ENCODE data around the gene INTS6. TPM values are rescaled to one million over a fixed set of nuclear protein-coding genes. Genes with fewer than 3 reads are reported as not detected.
"Not testable (repeated sequence)": the region's sequence is repeated elsewhere in the genome, so short reads cannot be mapped to it uniquely, and the experiment has no call there.

INTS6 gene
- polyA plus RNA-seq, 1 donor: 18.9 TPM

DNA sequence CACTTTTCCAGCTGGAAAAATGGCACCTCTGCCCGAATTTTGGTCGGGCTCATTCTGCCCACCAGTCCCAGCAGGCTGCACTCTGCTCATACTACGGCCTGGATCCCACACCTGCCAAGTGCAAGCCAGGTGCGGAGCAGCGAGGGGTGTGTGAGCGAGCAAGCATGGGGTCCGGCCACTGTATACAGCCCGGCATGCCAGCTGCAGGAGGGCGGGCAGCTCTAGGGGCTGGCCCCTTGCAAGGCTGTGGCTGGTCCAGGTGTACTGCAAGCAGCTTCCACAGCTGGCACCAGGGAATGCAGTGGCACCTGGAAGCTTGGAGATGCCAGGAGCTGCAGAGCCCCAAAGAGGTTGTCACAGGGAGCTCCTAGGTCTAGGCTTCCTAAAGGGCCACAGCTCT, 2.7 kb upstream of the INTS6 start:
- DNase-seq (ENCODE audit: low read depth): no peak

DNA sequence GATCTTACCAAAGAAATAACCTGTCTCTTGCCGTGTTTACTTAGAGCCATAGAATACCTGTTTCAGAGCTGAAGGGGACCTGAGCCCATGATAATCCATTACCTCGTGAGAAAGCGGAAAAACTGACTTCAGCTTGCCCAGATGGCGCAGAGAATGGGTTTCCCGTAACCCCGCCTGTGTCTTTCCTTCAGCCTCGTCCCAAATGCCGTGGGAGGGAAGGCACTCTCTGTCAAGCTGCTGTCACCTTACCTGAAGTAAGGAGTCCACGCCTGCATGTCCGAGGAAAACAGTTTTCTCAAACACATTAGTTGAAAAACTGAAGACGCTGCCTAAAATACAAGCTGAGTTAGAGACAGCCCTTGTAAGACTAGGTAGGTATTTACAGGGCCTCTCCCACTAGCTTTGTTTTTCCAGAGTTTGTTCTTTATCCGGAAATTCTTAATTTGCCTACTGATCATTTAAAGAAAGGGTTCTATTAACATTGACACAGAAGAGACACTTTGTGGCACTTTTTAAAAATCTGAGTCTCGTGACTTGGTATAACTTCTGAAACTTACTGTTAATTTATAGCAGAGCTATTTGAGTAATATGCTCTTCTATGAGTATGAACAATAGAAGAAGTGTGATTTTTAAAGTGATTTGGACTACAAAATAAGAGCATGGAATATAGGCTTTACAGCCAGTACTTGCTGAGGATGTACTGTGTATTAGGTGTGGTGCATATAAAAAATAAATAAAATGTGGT, 1.3 kb upstream of the INTS6 start:
- no peak for DNase-seq (ENCODE audit: low read depth)

DNA sequence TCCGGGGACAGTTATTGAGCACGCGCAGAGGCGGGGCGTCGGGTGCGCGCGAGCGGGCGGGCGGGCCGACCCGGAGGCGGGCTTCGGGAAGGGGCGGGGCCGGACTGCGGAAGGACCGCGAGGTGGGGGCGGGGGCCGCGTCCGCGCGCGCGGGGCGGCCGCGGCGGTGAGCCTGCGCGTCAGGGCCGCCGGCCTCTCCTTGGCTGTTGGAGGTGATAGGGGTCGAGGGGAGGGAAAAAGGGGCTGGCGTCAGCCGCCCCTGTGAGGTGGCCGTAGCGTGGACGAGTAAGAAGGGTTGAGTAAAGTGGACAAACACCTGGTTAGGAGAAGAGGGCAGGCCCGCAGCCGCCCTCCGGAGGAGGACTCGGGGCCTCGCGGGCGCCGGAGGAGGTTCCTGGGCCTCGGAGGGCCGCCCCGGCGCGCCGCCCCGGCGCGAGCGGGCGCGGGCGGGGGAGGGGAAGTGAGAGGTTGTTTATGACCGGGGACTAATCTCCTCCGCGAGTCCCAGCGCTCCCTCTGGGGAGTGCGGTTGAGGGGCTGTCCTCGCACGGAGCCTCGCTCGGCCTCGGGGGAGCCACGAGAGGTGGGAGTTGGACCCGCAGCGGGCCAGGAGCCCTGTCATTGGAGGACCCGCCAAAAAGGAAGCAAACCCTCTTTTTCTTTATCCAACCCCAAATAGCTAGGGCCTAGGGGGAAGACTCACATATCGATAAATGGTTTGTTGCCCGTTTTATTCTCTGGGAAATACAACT, 547 bp upstream of the INTS6 start:
- DNase-seq (ENCODE audit: low read depth): no peak

DNA sequence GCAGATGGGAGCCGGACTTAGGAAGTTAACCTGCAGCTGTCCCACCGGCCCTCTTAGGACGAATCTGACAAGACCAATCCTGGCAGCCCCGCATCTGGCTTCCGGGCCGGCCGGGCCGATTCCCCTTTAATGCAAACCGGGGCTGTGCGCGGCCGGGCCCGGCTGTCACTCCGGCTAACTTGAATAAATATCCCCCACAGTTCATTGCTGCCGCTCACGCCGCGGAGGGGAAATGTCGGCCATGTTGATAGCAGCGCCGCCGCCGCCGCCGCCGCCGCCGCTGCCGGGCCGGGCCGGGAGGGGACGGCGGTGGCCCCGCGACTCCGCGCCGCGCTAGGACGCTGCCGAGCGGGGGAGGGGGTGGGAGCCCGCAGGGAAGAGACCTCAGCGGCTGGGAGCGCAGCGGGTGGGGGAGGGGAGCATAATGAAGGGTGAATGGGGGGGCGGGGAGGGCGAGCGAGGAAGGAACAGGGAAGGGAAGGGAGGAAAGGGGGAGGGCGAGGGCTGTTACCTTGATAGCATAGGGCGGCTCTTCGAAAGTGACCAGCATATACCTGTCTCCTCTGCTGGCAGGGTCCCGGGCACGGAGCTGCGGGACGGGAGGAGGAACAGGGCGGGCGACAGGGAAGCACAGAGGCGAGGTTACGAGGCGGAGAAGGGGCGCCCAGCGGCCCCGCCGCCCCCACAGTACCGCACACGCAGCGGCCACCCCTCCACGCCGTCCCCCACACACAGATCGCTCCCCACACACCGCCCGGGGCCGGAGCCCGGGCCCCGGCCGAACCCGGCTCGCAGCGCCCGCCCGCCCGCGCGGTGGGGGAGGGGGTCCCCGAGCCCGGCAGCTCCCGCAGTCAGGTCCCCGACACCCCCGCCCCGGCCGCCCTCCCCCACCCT, 1.1 kb downstream of the INTS6 start:
- no peak for DNase-seq (ENCODE audit: low read depth)

DNA sequence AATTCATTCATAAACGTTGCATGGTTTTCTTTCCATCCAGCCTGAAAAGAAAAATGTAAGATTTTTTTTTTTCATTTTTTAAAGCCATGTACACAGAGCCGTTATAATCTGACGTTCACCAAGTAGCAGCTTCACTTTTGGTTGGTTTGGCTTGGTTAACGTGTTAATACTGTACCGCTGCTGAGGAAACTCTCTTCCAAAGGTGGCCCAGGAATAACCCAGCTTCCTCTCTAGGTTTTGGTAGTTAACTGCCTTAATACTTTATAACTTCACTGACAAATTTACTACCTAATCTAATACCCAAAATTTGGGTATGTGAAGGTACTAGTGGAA, 1.7 kb downstream of the INTS6 start:
- no peak for DNase-seq (ENCODE audit: low read depth)

DNA sequence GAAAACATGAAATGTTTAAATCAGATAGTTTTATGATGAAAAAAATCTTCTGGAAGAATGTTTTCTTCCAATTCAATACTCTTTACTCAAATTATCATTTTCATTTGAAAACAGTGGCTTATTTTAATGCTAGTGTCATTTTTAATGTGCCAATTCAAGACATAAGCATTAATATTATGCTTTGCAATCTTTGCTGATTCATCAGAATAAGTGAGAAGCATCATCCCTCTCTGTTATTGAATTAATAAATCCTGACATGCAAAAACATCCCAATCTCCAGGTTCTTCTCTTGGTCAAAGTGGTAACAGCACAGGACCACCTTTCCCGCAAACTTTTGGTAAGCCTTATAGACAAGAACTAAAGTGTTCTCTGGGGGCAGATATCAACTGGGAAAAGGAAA, 3.8 kb downstream of the INTS6 start:
- DNase-seq (ENCODE audit: low read depth): no peak

DNA sequence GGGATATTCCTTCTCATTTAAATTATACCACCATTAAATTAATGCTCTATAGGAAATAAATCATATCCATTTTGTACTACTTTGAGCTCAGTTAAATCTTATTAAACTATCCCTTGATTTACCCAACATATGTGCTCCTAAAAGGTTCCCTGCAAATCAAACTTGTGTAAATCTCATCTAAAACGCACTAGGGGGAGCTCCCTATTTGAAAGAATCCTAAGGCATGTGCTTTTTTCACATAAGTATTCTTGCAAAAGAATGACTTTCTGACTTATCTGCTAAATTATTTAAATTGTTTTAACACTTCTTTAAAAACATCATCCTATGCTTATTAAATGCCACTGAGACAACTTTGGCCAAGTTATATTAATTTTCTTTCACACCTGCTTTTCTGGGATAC, 7.9 kb downstream of the INTS6 start:
- DNase-seq (ENCODE audit: low read depth): no peak

DNA sequence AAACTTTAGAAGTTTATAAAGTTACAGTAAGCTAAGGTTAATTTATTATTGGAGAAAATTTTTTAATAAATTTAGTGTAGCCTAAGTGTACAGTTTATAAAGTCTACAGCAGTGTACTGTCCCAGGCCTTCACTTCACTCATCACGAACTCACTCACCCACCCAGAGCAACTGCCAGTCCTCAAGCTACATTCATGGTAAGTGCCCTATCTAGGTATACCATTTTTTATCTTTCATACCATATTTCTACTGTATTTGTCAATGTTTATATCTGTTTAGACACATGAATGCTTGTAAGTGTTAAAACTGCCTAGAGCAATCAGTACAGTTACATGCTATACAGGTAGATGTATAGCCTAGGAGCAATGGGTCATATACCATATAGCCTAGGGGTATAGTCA, 12.5 kb downstream of the INTS6 start:
- DNase-seq (ENCODE audit: low read depth): no peak

DNA sequence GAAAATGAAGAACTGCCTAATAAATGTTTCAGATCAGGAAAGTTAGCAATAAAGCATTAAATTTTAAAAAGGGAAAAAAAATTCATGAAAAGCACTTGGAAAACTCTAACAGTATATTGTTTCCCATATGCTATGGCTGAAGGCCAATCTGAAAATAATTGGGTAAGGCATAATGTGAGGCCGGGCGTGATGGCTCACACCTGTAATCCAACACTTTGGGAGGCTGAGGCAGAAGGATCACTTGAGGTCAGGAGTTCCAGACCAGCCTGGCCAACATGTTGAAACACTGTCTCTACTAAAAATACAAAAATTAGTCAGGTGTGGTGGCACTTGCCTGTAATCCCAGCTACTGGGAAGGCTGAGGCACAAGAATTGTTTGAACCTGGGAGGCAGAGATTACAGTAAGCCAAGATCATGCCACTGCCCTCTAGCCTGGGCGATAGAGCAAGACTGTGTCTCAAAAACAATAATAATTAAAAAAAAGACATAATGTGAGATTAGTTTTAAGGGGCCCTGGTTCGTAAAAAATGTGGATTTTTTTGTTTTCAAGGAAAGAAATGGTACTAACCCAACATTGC, 15.2 kb downstream of the INTS6 start:
- DNase-seq (ENCODE audit: low read depth): no peak

DNA sequence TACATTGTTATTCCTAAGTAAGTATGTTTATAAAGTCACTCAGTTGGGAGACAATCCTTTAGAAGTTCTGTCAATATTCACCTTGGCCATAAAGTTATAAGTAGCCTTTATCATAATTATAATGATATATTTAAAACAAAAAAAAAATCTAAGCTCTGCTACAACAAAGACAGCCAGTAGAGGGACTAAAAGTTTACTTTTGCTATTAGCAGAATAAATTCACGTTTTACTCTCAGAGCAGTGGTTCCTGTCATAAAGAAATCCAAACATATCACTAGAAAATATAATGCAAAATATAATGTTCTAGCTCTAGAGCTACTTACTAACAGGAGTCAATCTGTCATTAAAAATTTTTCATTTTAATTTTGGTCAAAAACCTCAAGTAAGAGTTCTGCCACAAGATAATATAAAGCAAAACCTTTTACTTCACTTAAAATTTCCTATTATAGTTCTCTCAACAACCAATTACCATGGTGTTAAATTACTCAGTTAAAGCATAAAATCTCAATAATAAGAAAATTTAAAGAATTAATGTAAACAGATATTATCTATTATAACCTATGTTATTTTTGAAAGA, 17.7 kb downstream of the INTS6 start:
- DNase-seq (ENCODE audit: low read depth): no peak

DNA sequence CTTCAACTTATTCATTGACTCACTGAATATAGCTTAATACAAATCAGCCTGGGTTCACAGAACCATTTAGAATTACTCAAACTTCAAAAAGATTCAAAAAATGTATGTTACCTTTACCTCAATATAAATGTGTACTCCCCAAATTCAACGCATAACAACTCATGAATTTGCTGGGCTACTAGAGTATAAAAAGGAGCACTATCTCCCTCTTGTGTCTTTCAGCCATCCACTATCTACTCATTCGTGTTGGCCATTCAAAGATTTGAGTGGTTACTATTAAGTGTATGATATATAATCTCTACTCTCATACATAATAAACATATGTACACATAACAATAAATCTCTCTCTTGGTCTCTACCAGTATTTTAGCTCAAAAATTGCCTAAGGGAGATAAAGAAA, 20.3 kb downstream of the INTS6 start:
- no peak for DNase-seq (ENCODE audit: low read depth)

DNA sequence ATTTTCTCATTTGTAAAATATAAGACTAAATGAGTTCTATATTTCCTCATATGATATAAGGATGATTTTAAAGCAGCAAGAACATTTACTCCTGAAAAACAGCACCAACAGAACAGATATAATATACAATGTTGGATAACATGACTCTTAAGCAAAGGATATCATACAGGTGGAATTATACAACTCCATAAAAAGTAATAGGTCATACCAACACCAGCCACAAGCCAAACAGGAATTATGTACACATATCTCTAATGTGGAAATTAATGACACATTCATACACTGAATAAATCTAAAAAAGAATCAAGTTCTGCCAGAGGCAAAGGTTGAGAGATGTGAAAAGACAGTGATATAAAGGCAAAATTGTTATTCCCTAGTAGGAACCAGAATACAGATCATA, 25.9 kb downstream of the INTS6 start:
- no peak for DNase-seq (ENCODE audit: low read depth)

DNA sequence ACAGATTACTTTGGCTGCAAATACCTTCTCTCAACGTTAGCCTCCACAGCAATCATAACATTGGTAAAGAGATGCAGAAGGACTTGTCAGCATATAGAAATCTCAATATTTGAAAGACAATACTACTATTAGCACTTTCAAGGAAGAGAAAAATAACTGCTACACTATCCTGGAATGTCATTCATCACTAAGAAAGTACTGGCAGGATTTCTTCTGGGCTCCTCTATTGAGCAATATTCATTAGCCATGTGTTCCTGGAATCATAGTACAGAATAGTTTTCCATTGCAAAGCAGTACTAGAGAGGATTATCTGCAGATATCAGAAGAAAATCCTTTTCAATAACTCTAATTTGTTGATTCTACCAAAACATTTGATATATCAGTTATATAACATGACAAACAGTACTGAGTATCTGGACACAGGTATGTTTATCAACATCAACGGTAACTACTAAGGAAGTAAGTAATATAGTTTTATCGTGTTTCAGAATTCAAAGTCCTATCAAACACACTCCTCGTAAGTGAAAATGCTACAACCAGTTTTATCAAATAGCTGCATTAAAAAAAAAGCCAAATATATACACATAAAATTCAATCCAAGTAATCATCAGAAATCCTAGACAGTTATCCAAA, 27.3 kb downstream of the INTS6 start:
- DNase-seq (ENCODE audit: low read depth): peak; percentile 20

DNA sequence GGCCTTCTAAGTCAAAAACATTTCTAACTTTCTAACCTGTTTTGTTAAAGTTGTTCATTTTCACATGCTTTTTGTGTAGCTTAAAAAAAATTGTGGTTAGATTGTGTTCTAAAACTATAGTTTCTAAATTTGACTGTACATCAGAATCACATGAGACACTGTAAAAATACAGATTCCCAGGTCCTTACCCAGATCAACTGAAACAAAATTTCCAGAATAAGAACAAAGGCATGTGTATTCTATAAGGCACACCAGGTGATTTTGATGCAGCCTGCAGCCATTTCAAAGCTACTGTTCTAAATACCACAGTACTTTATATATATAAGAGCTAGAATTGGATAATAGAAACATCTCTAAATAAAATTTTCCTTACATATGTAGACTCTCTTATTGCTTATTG, 29.1 kb downstream of the INTS6 start:
- DNase-seq (ENCODE audit: low read depth): no peak

DNA sequence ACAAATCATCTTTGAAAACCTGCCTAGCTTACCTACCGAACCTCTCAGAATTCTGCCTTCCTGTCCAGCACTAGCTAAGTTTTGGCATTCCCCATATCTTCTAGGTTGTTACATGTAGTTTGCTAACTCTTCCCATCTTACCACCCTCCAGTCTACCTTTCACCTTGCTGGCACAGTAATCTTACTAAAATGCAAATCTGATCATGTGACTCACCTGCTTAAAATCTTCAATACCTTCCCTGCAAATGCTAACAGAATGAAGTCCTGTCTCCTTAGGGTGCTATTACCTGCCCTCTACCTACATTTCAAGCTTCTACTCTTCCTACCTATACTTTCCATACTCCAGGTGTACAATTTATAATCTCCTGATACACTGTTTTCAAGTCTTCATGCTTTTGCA, 30.4 kb downstream of the INTS6 start:
- DNase-seq (ENCODE audit: low read depth): no peak

DNA sequence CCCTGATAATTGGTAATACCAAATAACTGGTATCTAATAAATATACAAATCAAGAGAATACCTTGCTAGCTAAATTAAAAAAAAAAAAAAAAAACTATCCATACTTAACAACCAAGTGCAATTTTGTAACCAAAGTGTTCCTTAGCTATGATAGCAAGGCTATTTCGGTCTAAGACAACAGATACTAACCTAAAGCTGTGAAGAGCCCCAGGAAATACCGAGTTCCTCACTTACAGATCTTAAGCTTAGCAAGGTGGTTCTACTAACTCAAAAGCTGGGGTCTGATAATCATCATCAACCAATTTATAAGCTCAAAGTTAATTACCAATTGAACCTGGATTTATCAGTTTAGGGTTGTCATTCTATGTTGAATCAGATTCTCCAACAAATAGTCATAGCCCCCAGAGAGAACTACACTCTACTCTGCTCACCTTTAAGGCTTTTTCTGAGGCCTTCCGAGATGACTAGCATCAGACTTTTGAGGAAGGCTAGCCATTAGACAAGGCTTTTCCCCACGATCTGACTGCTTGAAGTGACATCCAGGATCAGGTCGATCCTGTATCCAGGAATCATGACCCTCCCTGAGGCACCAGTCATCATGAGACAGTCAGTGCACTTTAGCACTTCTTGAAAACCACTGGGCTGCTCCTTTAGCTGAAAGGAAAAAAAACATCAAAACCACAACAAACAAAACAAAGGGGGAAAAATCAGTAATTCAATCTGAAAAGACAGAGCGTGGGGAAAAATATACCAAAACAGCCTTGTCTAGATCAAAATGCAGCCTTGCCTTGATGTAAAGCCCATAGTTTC, 31.9 kb downstream of the INTS6 start:
- no peak for DNase-seq (ENCODE audit: low read depth)

DNA sequence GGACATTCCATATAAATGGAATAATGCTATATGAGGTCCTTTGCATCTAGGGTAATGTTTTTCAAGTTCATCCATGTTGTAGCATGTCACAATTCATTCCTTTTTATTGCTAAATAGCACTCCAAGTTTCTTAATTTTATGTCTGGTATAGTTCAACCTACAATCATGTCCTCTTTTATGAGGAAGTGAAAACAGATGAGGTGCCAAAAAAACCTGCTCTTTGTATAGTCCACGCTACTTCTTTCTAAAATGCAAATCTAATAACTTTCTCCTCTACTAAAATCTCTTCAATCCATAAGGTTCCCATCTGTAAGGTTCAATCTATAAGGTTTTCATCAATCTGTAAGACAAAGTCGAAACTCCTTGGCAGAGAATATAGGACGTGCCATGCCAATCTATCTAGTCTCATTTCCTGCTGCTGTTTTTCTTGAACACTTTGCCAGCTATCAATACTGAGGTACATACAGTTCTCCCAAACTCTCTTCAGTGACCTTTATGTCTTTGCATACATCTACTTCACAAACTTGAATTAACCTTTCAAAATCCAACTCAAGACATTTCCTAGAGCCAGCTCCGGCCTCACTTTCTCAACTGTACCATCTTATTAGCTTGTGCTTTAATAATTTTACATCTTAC, 33.7 kb downstream of the INTS6 start:
- no peak for DNase-seq (ENCODE audit: low read depth)

DNA sequence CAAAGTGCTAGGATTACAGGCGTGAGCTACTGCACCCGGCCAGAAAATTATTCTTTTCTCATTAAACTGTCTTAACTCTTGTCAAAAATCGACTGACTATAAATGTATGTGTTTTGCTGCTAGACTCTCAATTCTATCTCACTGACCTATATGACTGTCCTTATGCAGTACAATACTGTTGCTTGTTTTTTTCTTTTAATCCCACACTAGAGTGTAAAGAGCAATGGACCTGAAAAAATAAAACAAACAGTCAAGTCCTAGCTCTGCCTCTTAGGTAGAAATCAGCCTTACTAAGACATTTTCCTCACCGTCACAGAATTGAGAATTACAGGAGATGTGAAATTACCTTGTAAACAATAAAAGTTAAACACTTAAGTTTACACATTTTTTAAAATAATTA, 35.1 kb downstream of the INTS6 start:
- no peak for DNase-seq (ENCODE audit: low read depth)

DNA sequence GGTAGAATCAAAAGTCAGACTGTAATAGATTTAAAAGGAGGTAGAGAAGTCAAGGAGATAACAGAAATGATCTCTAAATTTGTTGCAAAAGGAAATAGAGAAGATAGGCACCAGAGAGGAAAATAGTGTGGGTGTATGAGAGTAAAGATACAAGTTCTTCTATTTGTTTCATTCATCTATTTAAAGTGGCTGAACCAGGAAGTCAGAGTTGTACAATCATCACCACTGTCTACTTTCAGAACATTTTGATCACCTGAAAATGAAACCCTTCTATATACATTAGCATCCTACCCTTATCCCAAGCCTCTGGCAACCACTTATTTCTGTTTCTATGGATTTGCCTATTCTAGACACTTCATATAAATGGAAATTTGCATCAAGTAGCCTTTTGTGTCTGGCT, 36.7 kb downstream of the INTS6 start:
- no peak for DNase-seq (ENCODE audit: low read depth)

DNA sequence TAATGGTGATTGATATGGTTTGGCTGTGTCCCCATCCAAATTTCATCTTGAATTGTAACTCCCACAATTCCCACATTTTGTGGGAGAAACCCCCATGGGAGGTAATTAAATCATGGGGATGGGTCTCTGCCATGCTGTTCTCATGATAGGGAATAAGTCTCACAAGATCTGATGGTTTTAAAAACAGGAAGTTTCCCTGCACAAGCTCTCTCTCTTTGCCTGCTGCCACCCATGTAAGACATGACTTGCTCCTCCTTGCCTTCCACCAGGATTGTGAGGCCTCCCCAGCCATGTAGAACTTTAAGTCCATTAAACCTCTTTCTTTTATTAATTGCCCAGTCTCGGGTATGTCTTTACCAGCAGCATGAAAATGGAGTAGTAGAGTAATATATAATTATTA, 37.5 kb downstream of the INTS6 start:
- DNase-seq (ENCODE audit: low read depth): not testable (repeated sequence)

Data from forelimb muscle (tissue), 1 donor.